ENCODE data around the gene SLC41A3. TPM values are rescaled to one million over a fixed set of nuclear protein-coding genes. Genes with fewer than 3 reads are reported as not detected.

SLC41A3 gene
- total RNA-seq, 1 experiment from 2014 or later, result 35.5 TPM

GRCh38 chr3:126049289-126050049 lies 34.5 kb downstream of the SLC41A3 start:
- no peaks in the 10 kb centered on the region for H3K79me2 ChIP-seq (ENCODE audit: insufficient read depth, low read length)
- H4K8ac ChIP-seq (replicated peaks; ENCODE audit: insufficient read length, low read depth, low read length), result no peak overlapping the region
- H3K14ac ChIP-seq (ENCODE audit: insufficient read depth, low read length), result no peak overlapping the region
- no peak overlapping the region for H2BK12ac ChIP-seq (ENCODE audit: insufficient read length, low read depth, low read length)
- Mint-ChIP-seq H3K27ac (no peak overlapping the region), H3K36me3 (ENCODE audit: insufficient read depth in 1 of 3, low read depth in 3 of 3) (peaks cover 3 to 13% (median 5%) of the 10 kb centered on the region in 3 experiments; a peak in 5 of 7 replicates), H3K4me3 (no peak overlapping the region), H3K27me3 (ENCODE audit: low read depth) (no peaks in the 10 kb centered on the region), H3K4me1 (peaks cover 0 to 2% of the 10 kb centered on the region in 2 experiments; a peak in 1 of 4 replicates), H3K9me3 (no peaks in the 10 kb centered on the region)
- no peak overlapping the region for H3T11ph ChIP-seq (ENCODE audit: low read length)
- no peak overlapping the region for H4K91ac ChIP-seq (ENCODE audit: insufficient read length, low read depth, low read length)
- no peak overlapping the region for H3K23ac ChIP-seq (ENCODE audit: insufficient read length, low read depth, low read length)
- H2AK5ac ChIP-seq (ENCODE audit: insufficient read length, low read length), result no peak overlapping the region
- H3K4me2 ChIP-seq (ENCODE audit: insufficient read depth, insufficient read length, low read length), result no peak overlapping the region
- no peaks in the 10 kb centered on the region for H3K9me3 ChIP-seq (ENCODE audit: control insufficient read depth, low read depth, low read length)
- no peak overlapping the region for H3K18ac ChIP-seq (ENCODE audit: insufficient read length, low read depth, low read length)
- no peaks in the 10 kb centered on the region for H3K23me2 ChIP-seq (ENCODE audit: insufficient read length, low read depth, low read length, poor library complexity, severe bottlenecking)
- no peaks in the 10 kb centered on the region for H3K79me1 ChIP-seq (ENCODE audit: insufficient read depth, low read depth, low read length, poor library complexity, severe bottlenecking)
- TF ChIP-seq, protein P1, sequence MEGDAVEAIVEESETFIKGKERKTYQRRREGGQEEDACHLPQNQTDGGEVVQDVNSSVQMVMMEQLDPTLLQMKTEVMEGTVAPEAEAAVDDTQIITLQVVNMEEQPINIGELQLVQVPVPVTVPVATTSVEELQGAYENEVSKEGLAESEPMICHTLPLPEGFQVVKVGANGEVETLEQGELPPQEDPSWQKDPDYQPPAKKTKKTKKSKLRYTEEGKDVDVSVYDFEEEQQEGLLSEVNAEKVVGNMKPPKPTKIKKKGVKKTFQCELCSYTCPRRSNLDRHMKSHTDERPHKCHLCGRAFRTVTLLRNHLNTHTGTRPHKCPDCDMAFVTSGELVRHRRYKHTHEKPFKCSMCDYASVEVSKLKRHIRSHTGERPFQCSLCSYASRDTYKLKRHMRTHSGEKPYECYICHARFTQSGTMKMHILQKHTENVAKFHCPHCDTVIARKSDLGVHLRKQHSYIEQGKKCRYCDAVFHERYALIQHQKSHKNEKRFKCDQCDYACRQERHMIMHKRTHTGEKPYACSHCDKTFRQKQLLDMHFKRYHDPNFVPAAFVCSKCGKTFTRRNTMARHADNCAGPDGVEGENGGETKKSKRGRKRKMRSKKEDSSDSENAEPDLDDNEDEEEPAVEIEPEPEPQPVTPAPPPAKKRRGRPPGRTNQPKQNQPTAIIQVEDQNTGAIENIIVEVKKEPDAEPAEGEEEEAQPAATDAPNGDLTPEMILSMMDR (conservative IDR thresholded peaks at IDR 0.05), result no peak
- no peak overlapping the region for H2BK120ac ChIP-seq (ENCODE audit: low read depth, low read length, poor library complexity, severe bottlenecking)
- no peak overlapping the region for H2BK15ac ChIP-seq (ENCODE audit: low read depth, low read length)
- H2BK20ac ChIP-seq (ENCODE audit: low read depth, low read length, poor library complexity, severe bottlenecking), result no peak overlapping the region
- WGBS (ENCODE audit: extremely low coverage, insufficient read length, low lambda C conversion rate), result no CpG with 5 or more reads among the region's 5 CpGs
- no peak overlapping the region for H3K56ac ChIP-seq (ENCODE audit: insufficient read length, low read depth, low read length)
- H3K4ac ChIP-seq (ENCODE audit: low read depth, low read length), result no peak overlapping the region
- no peaks in the 10 kb centered on the region for H3K27me3 ChIP-seq (ENCODE audit: insufficient read depth, low read length)
- H4K20me1 ChIP-seq (ENCODE audit: control insufficient read depth, insufficient read depth, insufficient read length), result no peaks in the 10 kb centered on the region
- H2AFZ ChIP-seq (ENCODE audit: low read length), result no peak overlapping the region
- H2BK5ac ChIP-seq (ENCODE audit: insufficient read length, low read length), result no peak overlapping the region
- H4K5ac ChIP-seq (ENCODE audit: insufficient read length, low read depth, low read length), result no peak overlapping the region
- DNase-seq, result no peak
- no peak overlapping the region for H3K27ac ChIP-seq (ENCODE audit: insufficient read length, low read depth, low read length)
- H3K4me1 ChIP-seq (ENCODE audit: insufficient read depth, low read length), result no peaks in the 10 kb centered on the region
- no peak overlapping the region for H3K9ac ChIP-seq (ENCODE audit: extremely low read depth, insufficient read length, low read length)
